GM19351 (cell line): ENCODE measurements around the gene CAMTA1.

ENCODE experiments used
- ATAC-seq: cut with Tn5 transposase; IDR thresholded peaks from one replicate; pipeline ENCODE4 v1.9.1; 2021; ENCODE audit warnings: mild to moderate bottlenecking, moderate library complexity; ENCODE audit not compliant: unreplicated experiment

The CAMTA1 gene

GRCh38 chr1:7552402-7552801 lies 767.1 kb downstream of the CAMTA1 start:
- no peak for ATAC-seq

GRCh38 chr1:7553042-7553690 lies 767.9 kb downstream of the CAMTA1 start:
- no peak for ATAC-seq

DNA sequence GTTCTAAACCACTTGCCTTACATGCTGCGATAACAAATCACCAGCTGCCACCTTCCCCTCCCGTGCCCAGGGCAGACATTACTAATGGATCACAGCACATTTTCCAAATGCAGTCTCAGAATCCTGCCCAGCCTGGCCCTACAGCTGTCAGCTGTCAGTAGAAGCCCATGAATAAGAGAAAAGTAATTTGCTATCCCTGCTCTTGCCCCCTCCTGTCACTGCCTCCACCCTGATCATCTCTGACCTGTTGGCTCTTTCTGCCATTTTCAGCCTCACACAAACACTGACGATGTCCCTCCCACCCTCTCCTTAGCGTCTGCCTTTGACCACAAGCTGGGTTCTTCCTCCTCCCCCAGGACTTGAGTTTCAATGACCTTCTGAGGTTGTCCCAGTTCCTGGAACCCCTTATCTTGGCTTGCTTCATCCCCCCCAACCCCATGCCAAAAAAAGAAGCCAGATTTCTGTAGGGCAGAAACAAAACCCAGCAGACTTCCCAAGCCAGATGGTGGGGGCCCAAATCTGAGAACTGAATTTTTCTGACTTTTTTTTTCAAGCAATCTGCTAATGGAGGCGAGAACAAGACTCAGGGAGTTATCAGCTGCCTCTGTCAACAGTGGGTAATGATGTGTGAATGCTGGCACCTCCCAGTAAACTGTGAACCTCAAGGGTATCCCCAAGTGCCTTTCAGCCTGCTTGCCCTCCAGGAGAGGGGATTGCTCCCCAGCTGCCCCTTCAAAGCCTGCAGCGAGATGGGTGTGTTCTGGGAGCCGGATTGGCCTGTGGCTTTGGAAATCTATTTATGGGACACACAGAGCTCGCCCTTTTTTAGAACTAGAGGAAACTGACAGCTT lies 769.4 kb downstream of the CAMTA1 start:
- no peak for ATAC-seq

- ATAC-seq = no peak
Measured at GRCh38 chr1:7555391-7556185, 770.3 kb downstream of the CAMTA1 start.

GRCh38 chr1:7557301-7557891 lies 772.1 kb downstream of the CAMTA1 start:
- no peak for ATAC-seq

GRCh38 chr1:7558041-7558461 lies 772.8 kb downstream of the CAMTA1 start:
- ATAC-seq = no peak

DNA sequence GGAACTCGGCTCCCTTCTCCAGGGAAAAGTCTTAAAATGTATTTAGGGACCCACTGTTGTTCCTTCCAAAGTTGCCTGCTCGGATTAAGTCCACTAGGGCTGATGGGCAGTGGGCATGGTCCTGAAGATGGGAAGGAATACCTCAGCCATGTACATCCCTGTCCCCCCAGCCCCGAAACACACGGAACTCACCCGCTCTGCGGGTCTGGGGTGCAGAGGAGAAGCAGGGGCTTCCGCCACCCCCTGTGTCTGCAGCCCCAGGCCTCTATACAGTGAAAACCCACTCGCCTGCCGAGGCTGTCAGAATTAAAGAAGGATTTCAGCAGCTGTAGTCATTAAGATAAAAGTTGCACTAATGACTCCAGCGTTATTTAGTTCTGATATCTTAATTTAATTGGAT lies 773.2 kb downstream of the CAMTA1 start:
- ATAC-seq = no peak

DNA sequence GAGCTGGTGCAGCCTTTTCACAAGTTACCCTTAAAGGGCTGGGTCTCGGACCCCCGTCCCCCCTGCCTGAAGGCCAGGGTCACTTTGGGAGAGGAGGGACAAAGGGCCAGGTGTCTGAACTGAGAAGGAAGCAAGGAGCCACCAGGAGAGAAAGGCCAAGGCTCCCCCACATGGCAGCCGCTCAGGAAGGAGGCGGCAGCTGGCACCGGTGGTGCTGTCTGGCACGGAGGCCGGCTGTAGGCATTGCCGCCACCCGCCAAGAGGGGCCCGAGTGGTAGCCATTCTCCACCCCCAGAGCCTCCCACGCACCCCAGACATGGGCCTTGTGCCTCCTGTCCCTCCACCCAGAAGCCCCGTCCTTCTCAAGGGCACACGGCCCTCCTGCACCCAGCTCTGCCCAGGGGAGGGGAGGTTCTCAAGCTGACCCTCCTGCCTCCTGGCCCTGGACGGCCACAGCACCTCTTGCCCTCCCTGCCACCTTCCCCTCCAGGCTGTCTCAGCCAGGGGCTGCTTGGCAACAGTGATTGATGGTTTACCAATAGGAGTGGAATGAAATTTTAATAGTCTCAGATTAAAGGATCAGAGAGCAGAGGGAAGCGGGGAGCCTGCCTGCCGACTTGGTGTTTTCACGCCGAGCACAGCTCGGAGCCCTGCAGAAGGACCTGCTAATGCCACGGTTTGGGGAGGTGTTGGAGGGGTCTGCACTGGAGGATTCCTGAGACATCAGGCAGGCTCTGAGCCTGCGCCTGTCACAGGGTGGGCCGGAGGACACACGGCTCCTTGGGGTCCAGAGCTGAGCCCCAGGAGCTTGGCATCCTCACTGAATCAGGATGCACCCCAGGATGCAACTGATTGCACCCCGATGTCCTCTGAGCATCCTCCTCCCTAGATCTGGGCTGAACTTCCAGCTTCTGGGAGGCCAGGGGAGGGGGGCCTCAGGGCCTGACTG lies 773.9 kb downstream of the CAMTA1 start:
- ATAC-seq = no peak

GRCh38 chr1:7560128-7560527 lies 774.9 kb downstream of the CAMTA1 start:
- no peak for ATAC-seq

- no peak for ATAC-seq
Measured at GRCh38 chr1:7560601-7561181, 775.4 kb downstream of the CAMTA1 start.

DNA sequence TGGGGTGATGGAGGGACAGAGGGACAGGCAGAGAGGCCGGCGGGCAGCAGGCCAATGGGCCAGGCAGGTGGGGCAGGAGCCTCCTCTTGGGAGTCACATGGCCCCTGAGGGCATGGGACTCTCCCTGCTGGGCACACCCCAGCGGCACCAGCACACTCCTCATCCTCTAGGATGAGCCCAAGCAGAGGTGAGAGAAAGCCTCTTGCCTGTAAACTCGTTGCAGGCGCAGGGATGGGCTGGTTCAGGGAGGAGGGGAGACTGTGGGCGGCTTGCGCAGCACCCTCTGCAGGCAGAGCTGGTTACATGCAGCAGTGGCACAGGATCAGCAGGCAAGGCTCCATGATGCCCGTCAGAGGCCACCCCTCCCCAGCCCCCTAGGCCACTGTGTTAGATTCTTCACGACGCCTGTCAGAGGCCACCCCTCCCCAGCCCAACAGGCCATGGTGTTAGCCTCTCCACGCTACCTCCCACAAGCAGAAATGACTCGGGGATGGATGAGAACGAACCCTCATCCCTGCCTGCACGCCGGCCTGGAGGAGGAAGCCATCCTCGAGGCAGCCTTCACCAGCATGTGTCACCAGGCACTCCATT lies 776.2 kb downstream of the CAMTA1 start:
- no peak for ATAC-seq

GRCh38 chr1:7561936-7562728 lies 776.9 kb downstream of the CAMTA1 start:
- ATAC-seq = no peak

DNA sequence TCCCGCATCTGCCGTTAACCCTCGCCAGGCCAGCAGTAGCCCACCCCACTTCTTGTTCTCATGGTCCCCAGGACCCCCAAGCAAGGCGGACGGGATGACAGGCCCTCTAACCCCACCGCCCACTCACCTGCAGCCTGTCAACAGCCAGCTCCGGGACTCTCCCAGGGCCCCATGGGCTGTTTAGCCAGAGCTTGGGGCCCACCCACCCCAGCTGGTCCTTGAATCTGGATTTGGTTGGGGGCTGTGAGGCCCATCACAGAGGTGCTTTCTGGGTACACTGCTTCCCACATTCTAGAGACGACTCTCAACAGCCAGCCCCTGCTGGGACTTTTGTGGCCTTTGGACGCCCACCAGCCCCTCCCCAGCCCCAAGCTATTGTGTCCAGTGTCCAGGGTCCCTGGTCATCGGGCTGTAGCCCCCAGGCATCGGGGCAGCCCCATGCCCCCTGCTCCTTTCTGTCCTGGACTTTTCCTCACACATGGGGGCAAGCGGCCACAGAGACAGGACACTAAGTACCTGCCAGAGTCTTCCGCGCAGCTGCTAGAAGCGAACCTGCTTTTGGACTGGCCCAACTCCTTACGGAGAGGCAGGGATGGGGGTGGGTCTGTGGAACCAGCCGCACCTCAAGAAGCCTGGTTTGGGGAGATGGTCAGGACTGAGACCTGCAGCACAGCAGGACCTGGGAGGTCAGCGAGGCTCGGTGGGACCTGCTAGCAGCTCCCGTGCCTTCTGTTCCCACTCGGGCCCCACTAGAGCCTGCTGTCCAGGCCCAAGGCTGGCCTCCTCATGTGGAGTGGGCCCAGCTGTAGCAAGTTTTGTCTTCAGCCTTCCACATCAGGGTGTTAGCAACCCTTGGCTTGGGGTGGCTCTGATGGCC lies 777.7 kb downstream of the CAMTA1 start:
- ATAC-seq = no peak

DNA sequence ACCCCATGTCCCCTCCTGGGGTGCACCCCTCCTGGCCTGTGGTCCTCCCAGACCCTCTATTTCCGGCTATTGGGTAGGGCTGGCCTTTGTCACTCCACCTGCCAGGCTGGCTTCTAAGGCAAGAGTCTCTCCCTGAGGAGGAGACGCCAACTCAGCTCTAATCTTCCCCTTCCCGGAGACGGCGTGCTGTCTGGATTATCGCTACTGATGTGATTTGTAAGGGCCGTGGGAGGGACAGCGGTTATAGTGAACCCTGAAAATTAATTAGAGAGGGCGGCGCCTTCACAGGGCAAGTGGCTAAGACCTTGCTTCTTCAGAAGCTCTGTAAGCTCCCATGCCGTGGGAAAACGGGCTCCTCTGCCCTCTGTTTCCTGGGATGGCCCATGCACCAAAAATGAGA lies 778.9 kb downstream of the CAMTA1 start:
- ATAC-seq = no peak

DNA sequence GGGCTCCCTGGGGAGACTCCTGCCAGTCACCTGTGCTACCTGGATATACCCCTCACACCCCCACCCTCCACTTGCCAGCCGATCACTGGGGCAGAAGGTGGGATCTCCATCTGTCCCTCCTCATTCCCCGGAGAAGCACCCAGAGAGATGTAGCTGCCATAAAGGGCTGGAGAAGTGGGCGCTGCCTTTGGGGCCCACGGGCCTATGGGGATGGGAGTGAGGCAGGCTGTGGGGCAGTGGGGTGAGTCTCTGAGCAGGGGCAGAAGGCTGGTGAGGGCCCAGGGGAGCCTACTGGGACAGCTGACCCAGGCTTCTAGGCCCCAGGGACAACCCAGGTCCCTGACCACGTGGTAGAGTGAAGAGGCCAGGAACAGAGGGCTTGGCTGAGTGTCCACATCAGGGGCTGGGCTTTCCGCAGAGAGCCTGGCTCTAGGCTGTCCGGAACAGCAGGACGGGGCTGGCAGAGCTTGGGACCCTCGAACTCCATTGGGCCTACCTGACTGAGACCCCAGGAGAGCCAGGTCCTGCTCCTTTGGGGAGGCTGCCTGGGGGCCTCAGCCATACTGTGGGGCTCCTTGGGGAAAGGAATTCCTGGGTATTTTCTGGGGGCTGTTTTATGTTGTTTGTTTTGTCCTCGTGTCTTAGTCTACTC lies 780.0 kb downstream of the CAMTA1 start:
- no peak for ATAC-seq

GRCh38 chr1:7566417-7567375 lies 781.4 kb downstream of the CAMTA1 start:
- no peak for ATAC-seq
